Muscle layer of duodenum (tissue), 2 donors: ENCODE measurements around the gene DET1.
A peak's percentile ranks its signal among the peaks of the same experiment; 100 is the strongest.
"Not testable (repeated sequence)": the region's sequence is repeated elsewhere in the genome, so short reads cannot be mapped to it uniquely, and the experiment has no call there.

Experiments used
- H3K27ac ChIP-seq: one replicate; pipeline ENCODE4 v1.7.0; 2013; ENCODE audit warnings: mild to moderate bottlenecking, low read length
- H3K27me3 ChIP-seq: one replicate; pipeline ENCODE4 v1.7.0; 2013; ENCODE audit warnings: low read depth, mild to moderate bottlenecking, control low read depth, low read length
- H3K36me3 ChIP-seq, 2 donors: one replicate each; pipeline ENCODE4 v1.7.0; 2013; ENCODE audit warnings: low read length in 2 of 2, control low read depth in 1 of 2, mild to moderate bottlenecking in 1 of 2; ENCODE audit not compliant: insufficient read depth in 2 of 2, control insufficient read depth in 1 of 2
- H3K4me1 ChIP-seq, 2 donors: one replicate each; pipeline ENCODE4 v1.7.0; 2013; ENCODE audit warnings: low read length in 2 of 2, mild to moderate bottlenecking in 2 of 2, control low read depth in 1 of 2, moderate library complexity in 1 of 2; ENCODE audit not compliant: insufficient read depth in 2 of 2, control insufficient read depth in 1 of 2
- H3K4me3 ChIP-seq, 2 donors: one replicate each; pipeline ENCODE4 v1.7.0; 2013; ENCODE audit warnings: low read length in 2 of 2, low read depth in 1 of 2, mild to moderate bottlenecking in 1 of 2
- H3K9me3 ChIP-seq, 2 donors: one replicate each; pipeline ENCODE4 v1.7.0; 2013; ENCODE audit warnings: low read length in 2 of 2, control low read depth in 1 of 2, mild to moderate bottlenecking in 1 of 2; ENCODE audit not compliant: control insufficient read depth in 1 of 2
- donor health status: healthy.

The DET1 gene

GRCh38 chr15:88564741-88565140 is 18.3 kb upstream of the DET1 start:
- no peak overlapping the region for H3K27ac ChIP-seq

GRCh38 chr15:88563638-88564037 is 17.2 kb upstream of the DET1 start:
- Histone ChIP-seq H3K9me3 (no peaks in the 10 kb centered on the region), H3K27ac (no peak overlapping the region), H3K4me1 (no peaks in the 10 kb centered on the region), H3K27me3 (no peaks in the 10 kb centered on the region), H3K4me3 (no peak overlapping the region), H3K36me3 (no peaks in the 10 kb centered on the region)

More at GRCh38 chr15:88564741-88565140, 18.3 kb upstream of the DET1 start:
- no peaks in the 10 kb centered on the region for H3K9me3 ChIP-seq
- H3K4me1 ChIP-seq = no peaks in the 10 kb centered on the region
- H3K27me3 ChIP-seq = no peaks in the 10 kb centered on the region
- H3K4me3 ChIP-seq = no peak overlapping the region
- H3K36me3 ChIP-seq = no peaks in the 10 kb centered on the region

GRCh38 chr15:88559565-88559964 is 13.1 kb upstream of the DET1 start:
- H3K4me3 ChIP-seq, H3K27me3 ChIP-seq, H3K4me1 ChIP-seq, H3K36me3 ChIP-seq, H3K27ac ChIP-seq, H3K9me3 ChIP-seq: not testable (repeated sequence)

GRCh38 chr15:88558026-88558425 is 11.5 kb upstream of the DET1 start:
- not testable (repeated sequence) for H3K4me3 ChIP-seq, H3K27ac ChIP-seq, H3K27me3 ChIP-seq, H3K4me1 ChIP-seq, H3K9me3 ChIP-seq, H3K36me3 ChIP-seq

DNA sequence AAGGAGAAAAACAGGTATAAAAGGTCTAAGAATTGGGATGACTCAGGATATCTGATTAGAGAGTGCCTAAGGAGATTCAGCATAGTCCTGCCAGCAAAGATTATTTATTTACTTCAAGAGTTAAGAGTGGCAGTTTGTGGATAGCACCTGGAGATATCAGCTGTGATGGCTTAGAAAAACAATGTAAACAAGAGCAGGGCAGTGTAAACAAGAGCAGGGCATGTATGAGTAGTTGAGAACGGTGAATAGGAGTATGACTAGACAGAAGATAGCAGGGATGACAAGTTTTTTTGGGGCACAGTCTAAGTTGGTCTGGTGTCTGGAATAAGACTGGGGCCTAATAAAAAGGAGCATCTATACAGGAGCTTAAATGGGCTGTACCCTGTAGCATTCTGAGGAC is 1.5 kb upstream of the DET1 start:
- not testable (repeated sequence) for H3K27ac ChIP-seq, H3K9me3 ChIP-seq, H3K27me3 ChIP-seq, H3K4me3 ChIP-seq, H3K4me1 ChIP-seq, H3K36me3 ChIP-seq

DNA sequence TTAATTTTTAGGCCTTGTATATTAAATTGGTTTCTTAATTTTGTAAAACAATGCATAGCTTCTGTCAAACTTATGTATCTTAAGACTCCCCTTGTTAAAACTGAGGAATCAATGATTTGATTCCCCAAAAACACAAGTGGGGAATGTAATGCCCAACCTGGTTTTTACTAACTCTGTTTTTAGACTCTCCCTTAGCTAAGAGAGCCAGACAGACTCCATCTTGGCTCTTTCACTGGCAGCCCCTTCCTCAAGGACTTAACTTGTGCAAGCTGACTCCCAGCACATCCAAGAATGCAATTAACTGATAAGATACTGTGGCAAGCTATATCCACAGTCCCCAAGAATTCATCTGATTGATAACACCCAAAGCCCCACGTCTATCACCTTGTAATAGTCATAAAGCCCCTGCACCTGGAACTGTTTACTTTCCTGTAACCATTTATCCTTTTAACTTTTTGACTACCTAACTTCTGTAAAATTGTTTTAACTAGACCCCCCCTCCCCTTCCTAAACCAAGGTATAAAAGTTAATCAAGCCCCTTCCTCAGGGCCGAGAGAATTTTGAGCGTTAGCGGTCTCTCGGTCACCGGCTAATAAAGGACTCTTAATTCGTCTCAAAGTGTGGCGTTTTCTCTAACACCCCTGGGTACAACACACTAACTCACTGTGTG is 768 bp downstream of the DET1 start:
- H3K9me3 ChIP-seq, H3K36me3 ChIP-seq, H3K27me3 ChIP-seq: not testable (repeated sequence)
- H3K4me3 ChIP-seq = peak overlapping the region; percentile 76 to 79
- H3K27ac ChIP-seq = peak overlapping the region; percentile 58
- H3K4me1 ChIP-seq = peaks cover 0 to 18% of the 10 kb centered on the region in 2 donors

- Histone ChIP-seq H3K36me3 (no peaks in the 10 kb centered on the region), H3K27ac (no peak overlapping the region), H3K27me3 (no peaks in the 10 kb centered on the region), H3K4me1 (peaks cover 0 to 18% of the 10 kb centered on the region in 2 donors), H3K9me3 (no peaks in the 10 kb centered on the region), H3K4me3 (no peak overlapping the region)
Observed at GRCh38 chr15:88543065-88543776, 3.3 kb downstream of the DET1 start.

DNA sequence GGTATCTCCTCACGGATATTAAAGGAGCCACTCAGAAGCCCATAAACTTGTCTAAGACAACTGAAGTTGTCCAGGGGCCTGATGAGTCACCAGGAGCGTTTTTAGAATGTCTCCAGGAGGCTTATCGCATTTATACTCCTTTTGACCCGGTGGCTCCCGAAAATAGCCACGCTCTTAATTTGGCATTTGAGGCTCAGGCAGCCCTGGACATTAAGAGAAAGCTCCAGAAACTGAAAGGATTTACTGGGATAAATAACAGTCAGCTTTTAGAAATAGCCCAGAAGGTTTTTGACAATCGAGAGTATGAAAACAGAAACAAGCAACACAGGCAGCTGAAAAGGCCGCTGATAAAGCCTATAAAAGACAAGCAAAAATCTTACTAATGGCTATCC is 4.1 kb downstream of the DET1 start:
- H3K36me3 ChIP-seq = no peaks in the 10 kb centered on the region
- peaks cover 0 to 18% of the 10 kb centered on the region in 2 donors for H3K4me1 ChIP-seq
- H3K27ac ChIP-seq = no peak overlapping the region
- no peaks in the 10 kb centered on the region for H3K9me3 ChIP-seq
- no peaks in the 10 kb centered on the region for H3K27me3 ChIP-seq
- H3K4me3 ChIP-seq = no peak overlapping the region

- H3K9me3 ChIP-seq = no peaks in the 10 kb centered on the region
- H3K4me1 ChIP-seq = peaks cover 0 to 18% of the 10 kb centered on the region in 2 donors
- H3K27ac ChIP-seq = no peak overlapping the region
- H3K4me3 ChIP-seq = no peak overlapping the region
- no peaks in the 10 kb centered on the region for H3K36me3 ChIP-seq
- H3K27me3 ChIP-seq = no peaks in the 10 kb centered on the region
Observed at GRCh38 chr15:88541709-88542341, 4.7 kb downstream of the DET1 start.

GRCh38 chr15:88541111-88541510 is 5.4 kb downstream of the DET1 start:
- H3K27ac ChIP-seq, H3K9me3 ChIP-seq, H3K4me3 ChIP-seq, H3K27me3 ChIP-seq, H3K36me3 ChIP-seq: not testable (repeated sequence)
- H3K4me1 ChIP-seq = peaks cover 0 to 18% of the 10 kb centered on the region in 2 donors

DNA sequence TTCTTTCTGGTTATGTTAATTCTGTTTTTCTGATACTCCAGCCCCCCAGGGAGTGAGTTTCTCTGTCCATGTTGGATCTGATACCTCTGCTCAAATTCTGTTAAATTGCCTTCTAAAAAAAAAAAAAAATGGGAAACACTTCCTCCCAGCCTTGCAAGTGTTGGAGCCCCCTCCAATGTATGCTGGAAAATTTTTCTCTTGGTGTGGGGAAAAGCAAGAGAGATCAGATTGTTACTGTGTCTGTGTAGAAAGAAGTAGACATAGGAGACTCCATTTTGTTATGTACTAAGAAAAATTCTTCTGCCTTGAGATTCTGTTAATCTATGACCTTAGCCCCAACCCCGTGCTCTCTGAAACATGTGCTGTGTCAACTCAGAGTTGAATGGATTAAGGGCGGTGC is 6.1 kb downstream of the DET1 start:
- not testable (repeated sequence) for H3K27me3 ChIP-seq, H3K9me3 ChIP-seq, H3K27ac ChIP-seq, H3K4me3 ChIP-seq, H3K36me3 ChIP-seq
- H3K4me1 ChIP-seq = peaks cover 0 to 18% of the 10 kb centered on the region in 2 donors
